DND-41 (cell line): ENCODE results near the gene TRIM69.
"Not testable (repeated sequence)": the region's sequence is repeated elsewhere in the genome, so short reads cannot be mapped to it uniquely, and the experiment has no call there.

Source experiments
- ATAC-seq: fragments of 200-7000 bp; cut with Tn5 transposase; 3 replicates; pipeline ENCODE4 v1.9.1; 2021; ENCODE audit warnings: low read depth; ENCODE audit not compliant: insufficient read depth
- DNase-seq: peaks from one replicate; pipeline ENCODE4 v3.0.0-alpha.2; 2020
- H2AFZ ChIP-seq: 2 replicates; pipeline ENCODE4 v1.6.0; 2012; ENCODE audit warnings: low read depth, low read length
- H3K27ac ChIP-seq: 2 replicates; pipeline ENCODE4 v1.5.1; 2012; ENCODE audit warnings: low read length, inconsistent platforms
- H3K27me3 ChIP-seq: fragments of 200-600 bp; sonication (generic); 2 replicates; pipeline ENCODE4 v1.6.0; 2012; ENCODE audit warnings: low read length, mild to moderate bottlenecking, inconsistent platforms; ENCODE audit not compliant: insufficient read depth, poor library complexity
- H3K36me3 ChIP-seq: 2 replicates; pipeline ENCODE4 v1.5.1; 2012; ENCODE audit warnings: low read length, inconsistent platforms; ENCODE audit not compliant: insufficient read depth
- H3K4me1 ChIP-seq: 2 replicates; pipeline ENCODE4 v1.5.1; 2012; ENCODE audit warnings: mild to moderate bottlenecking, low read length; ENCODE audit not compliant: insufficient read depth
- H3K4me2 ChIP-seq: 2 replicates; pipeline ENCODE4 v1.6.0; 2012; ENCODE audit warnings: mild to moderate bottlenecking, moderate library complexity, low read length, inconsistent platforms; ENCODE audit not compliant: insufficient read depth
- H3K4me3 ChIP-seq, 2 experiments: fragments of 200-600 bp in 1 of 2; shearing (Covaris generic) in 1 of 2; 2 replicates each; pipeline ENCODE4 v1.5.1; 2012 to 2016; ENCODE audit warnings: inconsistent platforms in 2 of 2, low read length in 2 of 2, mild to moderate bottlenecking in 2 of 2, low read depth in 1 of 2, moderate library complexity in 1 of 2
- H3K79me2 ChIP-seq: 2 replicates; pipeline ENCODE4 v1.6.0; 2012; ENCODE audit warnings: low read length, inconsistent platforms; ENCODE audit not compliant: insufficient read depth
- H3K9ac ChIP-seq: 2 replicates; pipeline ENCODE4 v1.6.0; 2012; ENCODE audit warnings: low read depth, mild to moderate bottlenecking, inconsistent platforms, low read length, moderate library complexity
- H3K9me3 ChIP-seq: 2 replicates; pipeline ENCODE4 v1.5.1; 2012; ENCODE audit warnings: low read length, moderate library complexity, mild to moderate bottlenecking, inconsistent platforms; ENCODE audit not compliant: insufficient read depth, severe bottlenecking
- H4K20me1 ChIP-seq: 2 replicates; pipeline ENCODE4 v1.6.0; 2012; ENCODE audit warnings: low read length; ENCODE audit not compliant: insufficient read depth
- CTCF ChIP-seq: IDR thresholded peaks from 2 replicates; pipeline ENCODE4 v1.5.1; 2012; ENCODE audit warnings: borderline replicate concordance, low read length, moderate library complexity, mild to moderate bottlenecking; ENCODE audit not compliant: poor library complexity, severe bottlenecking; ENCODE audit errors: extremely low read depth
- EZH2 ChIP-seq: IDR thresholded peaks from 3 replicates; pipeline ENCODE4 v1.6.1; 2012; ENCODE audit warnings: borderline replicate concordance, low read depth, mild to moderate bottlenecking, moderate library complexity, low read length, inconsistent platforms; ENCODE audit not compliant: severe bottlenecking

TRIM69 gene, protein sequence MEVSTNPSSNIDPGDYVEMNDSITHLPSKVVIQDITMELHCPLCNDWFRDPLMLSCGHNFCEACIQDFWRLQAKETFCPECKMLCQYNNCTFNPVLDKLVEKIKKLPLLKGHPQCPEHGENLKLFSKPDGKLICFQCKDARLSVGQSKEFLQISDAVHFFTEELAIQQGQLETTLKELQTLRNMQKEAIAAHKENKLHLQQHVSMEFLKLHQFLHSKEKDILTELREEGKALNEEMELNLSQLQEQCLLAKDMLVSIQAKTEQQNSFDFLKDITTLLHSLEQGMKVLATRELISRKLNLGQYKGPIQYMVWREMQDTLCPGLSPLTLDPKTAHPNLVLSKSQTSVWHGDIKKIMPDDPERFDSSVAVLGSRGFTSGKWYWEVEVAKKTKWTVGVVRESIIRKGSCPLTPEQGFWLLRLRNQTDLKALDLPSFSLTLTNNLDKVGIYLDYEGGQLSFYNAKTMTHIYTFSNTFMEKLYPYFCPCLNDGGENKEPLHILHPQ

DNA sequence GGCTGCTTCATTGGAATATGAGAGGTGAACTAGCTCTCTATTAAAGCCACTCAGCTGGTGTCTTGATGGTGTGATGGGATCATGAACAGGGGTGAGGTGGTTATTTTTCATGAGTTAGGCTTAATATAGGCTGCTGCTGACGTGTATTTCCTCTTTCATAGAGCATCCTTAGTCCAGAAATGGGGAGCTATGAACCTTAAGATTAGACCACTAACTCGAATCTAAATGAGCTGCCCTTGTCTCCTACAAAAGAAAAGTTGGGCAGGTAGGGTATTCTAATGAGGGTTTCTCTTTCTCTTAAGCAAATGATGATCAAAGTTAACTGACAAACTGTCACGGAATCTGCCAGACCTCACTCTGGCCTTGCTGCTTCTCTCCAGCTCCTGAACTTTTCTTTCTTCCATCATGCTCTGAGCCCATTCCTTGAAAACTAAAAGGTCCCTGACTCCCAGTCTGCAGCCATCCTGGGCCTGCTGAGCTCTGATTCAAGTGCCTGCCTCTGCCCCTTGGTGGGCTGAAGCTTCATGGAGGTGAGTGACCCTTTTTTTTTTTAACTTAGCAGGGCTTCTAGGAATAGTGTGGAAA is at the start of gene TRIM69:
Gene TRIM69 (plus strand): TSS at position 348 of the 585 bp plus-strand sequence. CDS start 177 bp downstream, at position 525.
- Histone ChIP-seq H3K27ac (no peak within 1 kb of the TSS), H3K79me2 (no peaks in the 10 kb centered on the region), H3K9ac (no peak within 1 kb of the TSS)

DNA sequence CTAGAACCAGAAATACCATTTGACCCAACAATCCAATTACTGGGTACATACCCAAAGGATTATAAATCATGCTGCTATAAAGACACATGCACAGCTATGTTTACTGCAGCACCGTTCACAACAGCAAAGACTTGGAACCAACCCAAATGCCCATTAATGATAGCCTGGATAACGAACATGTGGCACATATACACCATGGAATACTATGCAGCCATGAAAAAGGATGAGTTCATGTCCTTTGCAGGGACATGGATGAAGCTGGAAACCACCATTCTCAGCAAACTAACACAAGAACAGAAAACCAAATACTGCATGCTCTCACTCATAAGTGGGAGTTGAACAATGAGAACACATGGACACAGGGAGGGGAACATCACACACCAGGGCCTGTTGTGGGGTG is 47.0 kb upstream of the TRIM69 start:
- not testable (repeated sequence) for H3K4me3 ChIP-seq, H3K9me3 ChIP-seq, H3K27ac ChIP-seq, H3K27me3 ChIP-seq, H3K79me2 ChIP-seq, ATAC-seq, H3K4me1 ChIP-seq, H4K20me1 ChIP-seq, H3K36me3 ChIP-seq, H2AFZ ChIP-seq, H3K4me2 ChIP-seq, DNase-seq, H3K9ac ChIP-seq

More for the DNA sequence above, at the start of gene TRIM69:
- no peak within 1 kb of the TSS for H3K4me3 ChIP-seq
- 0 out of 2 replicates have a peak, but pooled peaks cover 3% of the 10 kb centered on the region for H3K4me1 ChIP-seq
- H3K4me2 ChIP-seq: no peak within 1 kb of the TSS
- 0 out of 2 replicates have a peak, but pooled peaks cover 6% of the 10 kb centered on the region for H3K36me3 ChIP-seq
- DNase-seq (no peak), ATAC-seq (no peak)
- H4K20me1 ChIP-seq: no peaks in the 10 kb centered on the region
- TF ChIP-seq CTCF (no peak), EZH2 (no peak)
- no peaks in the 10 kb centered on the region for H3K27me3 ChIP-seq
- no peak within 1 kb of the TSS for H2AFZ ChIP-seq
- no peaks in the 10 kb centered on the region for H3K9me3 ChIP-seq

GRCh38 chr15:44690245-44690644 is 46.1 kb upstream of the TRIM69 start:
- not testable (repeated sequence) for H3K9me3 ChIP-seq, H4K20me1 ChIP-seq, H3K4me1 ChIP-seq, H3K36me3 ChIP-seq, H3K4me3 ChIP-seq, H3K27ac ChIP-seq, H3K9ac ChIP-seq, H2AFZ ChIP-seq, H3K4me2 ChIP-seq, H3K27me3 ChIP-seq, H3K79me2 ChIP-seq
- DNase-seq (peak; percentile 44), ATAC-seq (peak; percentile 64; the same call in 2 of the 3 replicates)

DNA sequence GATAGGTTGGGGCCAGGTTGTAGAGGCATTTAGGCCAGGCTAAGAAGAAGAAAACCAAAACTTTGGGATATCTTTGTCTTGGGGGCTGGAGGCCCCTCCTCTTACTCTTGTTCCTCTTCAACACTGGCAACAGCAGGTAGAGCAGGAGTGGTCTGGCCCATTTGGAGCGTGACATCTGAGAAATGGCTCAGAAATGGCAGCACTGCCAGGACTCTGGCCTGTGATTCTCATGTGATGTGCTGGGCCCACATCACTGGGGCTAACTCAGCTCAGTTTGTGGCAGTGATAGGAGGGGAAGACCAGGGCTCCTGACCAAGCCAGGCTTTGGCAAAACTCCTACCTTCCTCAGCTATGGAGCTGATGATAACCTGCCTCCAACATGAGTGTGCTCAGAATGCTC is 43.7 kb upstream of the TRIM69 start:
- no peaks in the 10 kb centered on the region for H3K36me3 ChIP-seq
- no peak overlapping the region for H3K4me2 ChIP-seq
- H4K20me1 ChIP-seq: no peaks in the 10 kb centered on the region
- H2AFZ ChIP-seq: no peak overlapping the region
- no peak overlapping the region for H3K27ac ChIP-seq
- H3K27me3 ChIP-seq: no peaks in the 10 kb centered on the region
- H3K9me3 ChIP-seq: no peaks in the 10 kb centered on the region
- DNase-seq (no peak), ATAC-seq (no peak)
- TF ChIP-seq CTCF: no peak
- no peak for TF ChIP-seq EZH2
- no peaks in the 10 kb centered on the region for H3K79me2 ChIP-seq
- no peak overlapping the region for H3K4me3 ChIP-seq
- H3K4me1 ChIP-seq: no peaks in the 10 kb centered on the region
- no peak overlapping the region for H3K9ac ChIP-seq
